ENCODE data around the gene MAGI1.
A peak's percentile ranks its signal among the peaks of the same experiment; 100 is the strongest.

- TF ChIP-seq CREB1 (CRISPR knock-in tag; IDR thresholded peaks at IDR 0.05) (peak; percentile 40; the same call in 1 of the 2 replicates), CTCF (IDR thresholded peaks at IDR 0.05) (peak; percentile 27; the same call in 1 of the 2 replicates), ATF1 (CRISPR knock-in tag; IDR thresholded peaks at IDR 0.05) (no peak), TCF7 (CRISPR knock-in tag; IDR thresholded peaks at IDR 0.05; ENCODE audit: low read depth) (no peak)
- TF ChIP-seq, protein P1, sequence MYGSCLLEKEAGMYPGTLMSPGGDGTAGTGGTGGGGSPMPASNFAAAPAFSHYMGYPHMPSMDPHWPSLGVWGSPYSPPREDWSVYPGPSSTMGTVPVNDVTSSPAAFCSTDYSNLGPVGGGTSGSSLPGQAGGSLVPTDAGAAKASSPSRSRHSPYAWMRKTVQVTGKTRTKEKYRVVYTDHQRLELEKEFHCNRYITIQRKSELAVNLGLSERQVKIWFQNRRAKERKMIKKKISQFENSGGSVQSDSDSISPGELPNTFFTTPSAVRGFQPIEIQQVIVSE (CRISPR knock-in tag; IDR thresholded peaks at IDR 0.05; ENCODE audit: borderline replicate concordance): no peak
- TF ChIP-seq, protein P2, sequence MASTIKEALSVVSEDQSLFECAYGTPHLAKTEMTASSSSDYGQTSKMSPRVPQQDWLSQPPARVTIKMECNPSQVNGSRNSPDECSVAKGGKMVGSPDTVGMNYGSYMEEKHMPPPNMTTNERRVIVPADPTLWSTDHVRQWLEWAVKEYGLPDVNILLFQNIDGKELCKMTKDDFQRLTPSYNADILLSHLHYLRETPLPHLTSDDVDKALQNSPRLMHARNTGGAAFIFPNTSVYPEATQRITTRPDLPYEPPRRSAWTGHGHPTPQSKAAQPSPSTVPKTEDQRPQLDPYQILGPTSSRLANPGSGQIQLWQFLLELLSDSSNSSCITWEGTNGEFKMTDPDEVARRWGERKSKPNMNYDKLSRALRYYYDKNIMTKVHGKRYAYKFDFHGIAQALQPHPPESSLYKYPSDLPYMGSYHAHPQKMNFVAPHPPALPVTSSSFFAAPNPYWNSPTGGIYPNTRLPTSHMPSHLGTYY (CRISPR knock-in tag; IDR thresholded peaks at IDR 0.05): no peak
- TF ChIP-seq, protein P3, sequence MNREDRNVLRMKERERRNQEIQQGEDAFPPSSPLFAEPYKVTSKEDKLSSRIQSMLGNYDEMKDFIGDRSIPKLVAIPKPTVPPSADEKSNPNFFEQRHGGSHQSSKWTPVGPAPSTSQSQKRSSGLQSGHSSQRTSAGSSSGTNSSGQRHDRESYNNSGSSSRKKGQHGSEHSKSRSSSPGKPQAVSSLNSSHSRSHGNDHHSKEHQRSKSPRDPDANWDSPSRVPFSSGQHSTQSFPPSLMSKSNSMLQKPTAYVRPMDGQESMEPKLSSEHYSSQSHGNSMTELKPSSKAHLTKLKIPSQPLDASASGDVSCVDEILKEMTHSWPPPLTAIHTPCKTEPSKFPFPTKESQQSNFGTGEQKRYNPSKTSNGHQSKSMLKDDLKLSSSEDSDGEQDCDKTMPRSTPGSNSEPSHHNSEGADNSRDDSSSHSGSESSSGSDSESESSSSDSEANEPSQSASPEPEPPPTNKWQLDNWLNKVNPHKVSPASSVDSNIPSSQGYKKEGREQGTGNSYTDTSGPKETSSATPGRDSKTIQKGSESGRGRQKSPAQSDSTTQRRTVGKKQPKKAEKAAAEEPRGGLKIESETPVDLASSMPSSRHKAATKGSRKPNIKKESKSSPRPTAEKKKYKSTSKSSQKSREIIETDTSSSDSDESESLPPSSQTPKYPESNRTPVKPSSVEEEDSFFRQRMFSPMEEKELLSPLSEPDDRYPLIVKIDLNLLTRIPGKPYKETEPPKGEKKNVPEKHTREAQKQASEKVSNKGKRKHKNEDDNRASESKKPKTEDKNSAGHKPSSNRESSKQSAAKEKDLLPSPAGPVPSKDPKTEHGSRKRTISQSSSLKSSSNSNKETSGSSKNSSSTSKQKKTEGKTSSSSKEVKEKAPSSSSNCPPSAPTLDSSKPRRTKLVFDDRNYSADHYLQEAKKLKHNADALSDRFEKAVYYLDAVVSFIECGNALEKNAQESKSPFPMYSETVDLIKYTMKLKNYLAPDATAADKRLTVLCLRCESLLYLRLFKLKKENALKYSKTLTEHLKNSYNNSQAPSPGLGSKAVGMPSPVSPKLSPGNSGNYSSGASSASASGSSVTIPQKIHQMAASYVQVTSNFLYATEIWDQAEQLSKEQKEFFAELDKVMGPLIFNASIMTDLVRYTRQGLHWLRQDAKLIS (CRISPR knock-in tag; IDR thresholded peaks at IDR 0.05; ENCODE audit: borderline replicate concordance): no peak
- TF ChIP-seq, protein P4, sequence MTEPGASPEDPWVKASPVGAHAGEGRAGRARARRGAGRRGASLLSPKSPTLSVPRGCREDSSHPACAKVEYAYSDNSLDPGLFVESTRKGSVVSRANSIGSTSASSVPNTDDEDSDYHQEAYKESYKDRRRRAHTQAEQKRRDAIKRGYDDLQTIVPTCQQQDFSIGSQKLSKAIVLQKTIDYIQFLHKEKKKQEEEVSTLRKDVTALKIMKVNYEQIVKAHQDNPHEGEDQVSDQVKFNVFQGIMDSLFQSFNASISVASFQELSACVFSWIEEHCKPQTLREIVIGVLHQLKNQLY (CRISPR knock-in tag; IDR thresholded peaks at IDR 0.05): no peak
- TF ChIP-seq, protein P5, sequence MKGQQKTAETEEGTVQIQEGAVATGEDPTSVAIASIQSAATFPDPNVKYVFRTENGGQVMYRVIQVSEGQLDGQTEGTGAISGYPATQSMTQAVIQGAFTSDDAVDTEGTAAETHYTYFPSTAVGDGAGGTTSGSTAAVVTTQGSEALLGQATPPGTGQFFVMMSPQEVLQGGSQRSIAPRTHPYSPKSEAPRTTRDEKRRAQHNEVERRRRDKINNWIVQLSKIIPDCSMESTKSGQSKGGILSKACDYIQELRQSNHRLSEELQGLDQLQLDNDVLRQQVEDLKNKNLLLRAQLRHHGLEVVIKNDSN (CRISPR knock-in tag; IDR thresholded peaks at IDR 0.05): no peak
Measured at GRCh38 chr3:65439641-65440284, 599.0 kb downstream of the MAGI1 start.

Measured in WTC11 (cell line).